Brain pericyte (primary cell): Measurements from ENCODE around the gene EPDR1.
A peak's percentile ranks its signal among the peaks of the same experiment; 100 is the strongest.

Experiments
- DNase-seq: peaks from one replicate; pipeline ENCODE4 v3.0.0-alpha.2; 2012; ENCODE audit warnings: low read depth, low spot score

The EPDR1 gene

GRCh38 chr7:37920305-37920848, at the start of gene EPDR1:
Gene EPDR1 (plus strand): TSS chr7:37920640. CDS start chr7:37920940, 300 bp downstream.
- DNase-seq = no peak

- DNase-seq = no peak
These were observed 38.4 kb upstream of the EPDR1 start for GRCh38 chr7:37882086-37882485.

- no peak for DNase-seq
These were observed 27.1 kb upstream of the EPDR1 start for GRCh38 chr7:37893359-37893758.

GRCh38 chr7:37894671-37895070, 25.8 kb upstream of the EPDR1 start:
- DNase-seq = no peak

- no peak for DNase-seq
These were observed 20.7 kb upstream of the EPDR1 start for GRCh38 chr7:37899712-37900247.

- no peak for DNase-seq
These were observed 19.1 kb upstream of the EPDR1 start for GRCh38 chr7:37901236-37901827.

- no peak for DNase-seq
These were observed 18.4 kb upstream of the EPDR1 start for GRCh38 chr7:37901890-37902524.

- peak; percentile 64 for DNase-seq
These were observed 12.1 kb upstream of the EPDR1 start for GRCh38 chr7:37908221-37908788.

- DNase-seq = peak; percentile 46
These were observed 7.7 kb upstream of the EPDR1 start for GRCh38 chr7:37912756-37913155.

- no peak for DNase-seq
These were observed 5.0 kb upstream of the EPDR1 start for GRCh38 chr7:37915438-37915837.

GRCh38 chr7:37916017-37916672, 4.3 kb upstream of the EPDR1 start:
- no peak for DNase-seq

GRCh38 chr7:37916673-37917660, 3.5 kb upstream of the EPDR1 start, which contains the start of gene SFRP4:
Gene SFRP4 (minus strand): TSS chr7:37916817. CDS start chr7:37916537, 280 bp downstream.
- no peak for DNase-seq

- DNase-seq = no peak
These were observed 1.9 kb upstream of the EPDR1 start for GRCh38 chr7:37918526-37918925.

GRCh38 chr7:37920849-37921805, 687 bp downstream of the EPDR1 start:
- no peak for DNase-seq

GRCh38 chr7:37921876-37922275, 1.4 kb downstream of the EPDR1 start:
- no peak for DNase-seq

- no peak for DNase-seq
These were observed 3.6 kb downstream of the EPDR1 start for GRCh38 chr7:37923996-37924395.

GRCh38 chr7:37924491-37925041, 4.1 kb downstream of the EPDR1 start:
- no peak for DNase-seq

- no peak for DNase-seq
These were observed 5.2 kb downstream of the EPDR1 start for GRCh38 chr7:37925620-37926019.

GRCh38 chr7:37927773-37928444, 7.5 kb downstream of the EPDR1 start:
- no peak for DNase-seq
